T follicular helper cell (primary cell): ENCODE data around the gene JAKMIP1.
A peak's percentile ranks its signal among the peaks of the same experiment; 100 is the strongest.

Experiments
- DNase-seq: peaks from one replicate; pipeline ENCODE4 v3.0.0-alpha.2; 2020; ENCODE audit warnings: low read depth
- total RNA-seq, 2 experiments: gene quantifications; one replicate each; lab custom pipeline; 2026; lab: John Stamatoyannopoulos, UW

The JAKMIP1 gene
- 0.96 to 1.0 reads per million in 2 experiments for total RNA-seq

DNA sequence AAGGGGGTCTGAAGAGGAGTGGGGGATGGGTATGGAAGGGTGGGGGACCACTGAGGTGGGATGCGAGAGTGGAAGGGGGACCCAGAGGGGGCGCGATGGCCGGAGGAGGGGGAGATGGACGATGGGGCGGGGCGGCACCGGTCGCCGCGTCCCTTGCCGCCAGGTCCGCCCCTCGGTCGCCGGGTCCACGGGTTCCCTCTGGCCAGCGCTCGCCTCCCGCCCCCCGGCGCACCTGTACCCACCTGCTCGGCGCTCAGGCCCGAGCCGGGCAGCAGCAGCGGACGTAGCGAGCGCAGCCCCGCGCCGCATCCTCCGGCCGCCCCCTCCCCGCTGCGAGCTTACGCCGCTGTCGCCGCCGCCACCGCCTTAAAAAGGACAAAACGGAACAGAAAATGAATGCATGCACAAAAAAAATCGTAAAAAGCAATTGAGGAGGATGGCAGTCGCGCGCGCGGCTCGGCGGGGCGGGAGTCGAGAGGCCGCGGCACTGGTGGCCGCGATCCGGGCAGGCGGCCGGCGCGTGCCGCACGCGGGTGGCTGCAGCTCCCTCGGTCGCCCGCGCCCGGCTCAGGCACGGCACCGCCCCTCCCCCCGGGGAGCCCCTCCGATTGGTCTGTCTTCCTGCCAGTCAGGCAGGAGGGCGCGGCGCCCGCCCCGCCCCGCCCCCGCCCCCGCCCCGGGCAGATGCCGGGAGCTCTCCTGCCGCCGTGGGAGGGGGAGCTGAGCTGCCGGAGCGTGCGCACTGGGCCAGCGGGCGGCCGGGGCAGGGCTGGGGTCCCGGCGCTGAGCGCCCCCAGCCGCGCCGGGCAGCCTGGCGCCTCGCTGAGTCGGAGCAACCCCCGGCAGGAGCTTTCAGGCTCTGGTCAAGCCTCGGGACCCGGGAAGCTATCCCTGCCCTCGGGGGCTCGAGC is at the start of gene JAKMIP1:
JAKMIP1 (minus strand) TSS at position 539 of the 911 bp plus-strand sequence. CDS start 87,699 bp downstream, outside the sequence.
- DNase-seq, result peak; percentile 77

DNA sequence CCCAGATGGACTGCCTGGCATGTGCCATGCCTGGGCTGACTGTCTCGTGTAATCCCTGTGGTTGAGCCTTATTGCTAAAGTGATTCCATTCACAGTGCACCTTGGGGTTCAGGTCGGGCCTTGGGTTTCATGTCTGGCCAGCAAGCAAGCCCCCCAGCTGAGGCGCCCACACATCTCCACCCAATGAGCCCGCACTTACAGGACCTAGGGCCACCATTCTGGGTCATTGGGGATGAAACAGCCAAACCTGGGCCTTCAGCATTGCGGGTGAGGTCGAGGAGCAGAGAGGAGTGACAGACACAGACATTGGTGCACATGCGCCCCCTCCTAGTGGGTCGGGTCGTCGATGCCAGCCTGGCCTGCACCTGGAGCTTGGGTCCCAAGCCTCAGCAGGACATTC is 48.0 kb upstream of the JAKMIP1 start:
- no peak for DNase-seq

DNA sequence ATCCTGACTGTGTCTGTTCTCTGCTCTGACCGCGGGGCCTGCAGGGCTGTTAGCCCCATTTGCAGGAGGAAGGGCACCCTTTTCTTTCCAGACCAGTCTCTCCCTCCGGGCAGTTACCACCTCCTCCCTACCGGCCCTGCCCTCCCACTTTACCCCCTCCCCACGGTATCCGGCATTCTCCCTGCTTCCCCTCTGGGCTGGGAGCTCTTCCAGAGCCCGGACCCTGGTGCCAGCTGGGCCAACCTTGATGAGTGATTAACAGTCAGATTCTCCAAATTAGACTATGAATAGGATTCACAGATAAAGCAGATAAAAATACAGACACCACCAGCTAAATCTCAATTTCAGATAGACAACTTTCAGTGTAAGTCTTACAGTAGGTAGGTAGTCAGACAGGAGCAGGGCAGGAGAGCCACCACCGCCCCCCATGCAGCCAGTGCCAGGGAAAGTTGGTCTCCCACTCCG is 45.9 kb upstream of the JAKMIP1 start:
- DNase-seq, result no peak

DNA sequence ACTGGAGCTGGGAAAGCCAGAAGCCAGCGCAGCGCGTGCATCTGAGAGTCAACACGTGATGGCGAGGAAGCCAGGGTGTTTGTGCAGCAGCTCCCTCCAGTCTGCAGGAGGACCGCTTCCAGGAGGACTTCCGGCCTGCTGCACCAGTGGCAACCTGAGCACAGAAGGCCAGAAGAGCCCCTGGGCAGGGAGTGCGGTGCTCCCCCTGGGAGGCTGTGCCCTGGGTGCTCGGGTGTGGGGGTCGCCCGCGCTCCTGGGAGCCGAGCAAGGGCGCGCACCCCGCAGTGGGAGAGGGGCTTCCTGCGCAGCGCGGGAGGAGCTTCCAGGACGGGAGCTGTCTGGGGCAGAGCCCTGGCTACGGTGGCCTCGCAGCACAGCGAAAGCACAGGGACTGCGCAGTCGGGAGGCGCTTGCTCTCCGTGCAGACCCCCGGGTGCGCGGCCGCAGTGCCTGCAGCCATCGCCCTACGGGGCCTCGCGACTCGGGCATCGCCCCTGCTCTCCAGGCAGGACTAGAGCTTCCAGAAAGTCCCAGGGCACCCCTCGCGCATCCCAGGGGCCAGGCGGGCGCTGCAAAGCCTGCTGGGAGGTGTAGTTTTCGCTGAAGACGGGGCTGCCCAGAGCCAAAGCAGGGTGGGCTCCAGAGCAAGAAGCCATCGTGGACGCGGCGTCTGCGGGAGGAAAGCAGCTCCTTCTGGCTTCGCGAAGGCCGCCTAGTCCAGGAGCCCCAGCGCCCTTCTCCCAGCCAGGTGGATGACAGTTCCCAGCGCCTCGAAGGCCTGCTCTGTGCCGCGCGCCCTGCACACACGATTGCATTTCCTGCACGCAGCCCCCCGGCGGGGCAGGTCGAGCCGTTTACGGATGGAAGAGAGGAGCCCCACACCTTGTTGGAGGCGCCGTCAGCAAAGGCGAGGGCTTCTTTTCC is 45.2 kb upstream of the JAKMIP1 start:
- DNase-seq, result no peak

DNA sequence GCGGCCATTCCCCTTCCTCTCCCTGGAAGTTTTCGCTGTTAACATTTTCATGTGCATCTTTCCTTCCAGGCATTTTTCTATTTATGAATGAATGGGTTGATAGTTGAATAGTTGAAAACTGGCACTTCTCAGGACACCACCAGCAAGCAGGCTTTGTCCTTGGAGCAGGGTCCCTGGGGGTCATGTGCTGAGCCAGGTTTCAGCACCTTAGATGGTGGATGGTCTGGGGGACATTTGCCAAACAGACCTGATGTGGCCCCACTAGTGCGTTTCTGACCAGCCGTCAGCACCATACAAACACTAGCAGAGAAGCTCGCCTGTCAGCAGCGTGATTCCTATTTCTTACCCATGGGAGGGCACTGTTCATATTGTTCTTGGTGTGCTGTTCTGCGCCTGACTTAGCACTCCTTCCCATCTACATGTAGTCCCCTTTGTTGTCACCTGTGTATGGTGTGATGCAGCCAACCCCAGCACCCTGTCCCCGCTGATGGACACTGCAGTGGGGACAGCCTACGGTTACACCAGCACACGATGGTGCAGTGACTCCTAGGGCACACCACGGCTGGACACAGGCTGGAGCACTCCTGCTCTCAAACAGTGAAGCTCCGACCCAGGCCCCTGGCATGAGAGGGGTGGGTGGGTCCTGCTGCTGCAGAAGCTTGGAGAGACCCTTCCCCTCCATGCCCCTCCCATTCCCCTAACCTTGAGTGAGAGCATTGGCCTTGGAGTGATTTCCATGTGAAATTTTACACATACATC is 42.1 kb upstream of the JAKMIP1 start:
- DNase-seq, result no peak

DNA sequence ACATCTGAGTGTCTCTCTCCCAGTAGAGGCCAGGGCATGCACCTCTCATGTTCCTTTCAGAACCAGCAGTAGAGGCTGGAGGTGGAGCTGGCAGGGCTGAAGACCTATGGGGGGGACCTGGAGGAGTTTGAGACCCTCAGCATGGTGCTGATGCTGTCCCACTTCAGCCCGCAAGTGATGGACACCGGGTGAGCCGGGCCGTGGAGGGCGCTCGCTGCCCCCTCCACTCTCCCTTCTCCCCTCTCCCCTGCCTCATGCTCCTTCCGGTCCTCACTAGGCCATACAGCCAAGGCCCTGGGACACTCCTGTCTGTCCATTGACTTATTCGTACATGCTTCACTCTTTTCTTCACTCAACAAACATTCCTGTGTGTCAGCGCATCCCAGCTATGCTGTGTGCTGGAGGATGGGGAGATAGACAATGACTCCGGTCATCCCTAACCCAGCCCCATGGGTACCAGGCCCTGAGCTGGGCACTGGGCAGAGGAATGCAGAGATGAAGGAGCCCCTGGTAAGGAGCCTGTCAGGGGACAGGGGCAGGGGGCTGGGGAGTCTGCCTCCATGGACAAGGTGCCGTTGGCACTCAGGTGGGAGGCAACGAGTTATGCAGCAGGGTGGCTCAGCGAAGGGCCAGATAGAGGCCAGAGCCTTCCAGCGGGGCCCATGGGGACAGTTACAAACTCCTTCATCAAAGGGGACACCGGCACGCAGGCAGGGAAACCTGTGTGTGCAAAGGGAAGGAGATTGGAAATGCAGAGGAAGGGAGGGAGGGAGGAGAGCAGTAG is 40.9 kb upstream of the JAKMIP1 start:
- no peak for DNase-seq

DNA sequence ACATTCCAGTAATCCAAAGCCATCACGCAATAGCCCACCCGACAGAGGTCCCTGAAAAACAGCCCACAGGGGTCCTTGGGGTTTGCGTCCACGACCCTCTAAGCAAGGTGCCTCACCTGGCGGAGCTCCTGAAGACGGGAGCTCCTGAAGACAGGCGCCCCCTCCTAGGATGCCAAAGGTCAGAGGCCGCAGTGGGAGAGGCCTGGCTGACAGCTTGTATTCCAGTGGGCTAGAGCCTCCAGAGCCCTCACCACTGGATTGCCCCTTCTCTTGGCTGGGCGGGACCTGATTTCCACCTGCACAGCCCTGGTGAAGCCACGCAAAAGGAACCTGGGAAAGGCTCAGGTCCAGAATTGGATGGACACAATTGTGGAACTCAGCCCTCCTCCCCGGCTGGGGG is 39.6 kb upstream of the JAKMIP1 start:
- DNase-seq, result no peak

DNA sequence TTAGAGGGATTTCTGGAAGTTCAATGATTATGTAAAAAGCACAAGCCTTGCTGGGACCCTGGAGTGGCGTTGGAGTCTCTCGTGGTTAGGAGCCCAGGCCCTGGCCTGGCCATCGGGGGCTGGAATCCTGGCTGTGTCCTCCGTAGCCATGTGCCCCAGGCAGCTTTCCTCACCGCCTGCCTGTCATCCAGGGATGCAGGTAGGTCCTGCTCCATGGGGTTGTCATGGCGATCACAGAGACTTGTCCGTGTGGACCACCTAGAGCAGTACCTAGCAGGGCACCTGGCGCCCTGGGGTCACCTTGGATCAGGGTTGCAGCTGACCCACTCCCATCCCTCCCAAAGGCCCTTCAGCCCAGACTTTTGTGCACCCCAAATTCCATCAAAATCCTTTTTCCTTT is 39.1 kb upstream of the JAKMIP1 start:
- no peak for DNase-seq

DNA sequence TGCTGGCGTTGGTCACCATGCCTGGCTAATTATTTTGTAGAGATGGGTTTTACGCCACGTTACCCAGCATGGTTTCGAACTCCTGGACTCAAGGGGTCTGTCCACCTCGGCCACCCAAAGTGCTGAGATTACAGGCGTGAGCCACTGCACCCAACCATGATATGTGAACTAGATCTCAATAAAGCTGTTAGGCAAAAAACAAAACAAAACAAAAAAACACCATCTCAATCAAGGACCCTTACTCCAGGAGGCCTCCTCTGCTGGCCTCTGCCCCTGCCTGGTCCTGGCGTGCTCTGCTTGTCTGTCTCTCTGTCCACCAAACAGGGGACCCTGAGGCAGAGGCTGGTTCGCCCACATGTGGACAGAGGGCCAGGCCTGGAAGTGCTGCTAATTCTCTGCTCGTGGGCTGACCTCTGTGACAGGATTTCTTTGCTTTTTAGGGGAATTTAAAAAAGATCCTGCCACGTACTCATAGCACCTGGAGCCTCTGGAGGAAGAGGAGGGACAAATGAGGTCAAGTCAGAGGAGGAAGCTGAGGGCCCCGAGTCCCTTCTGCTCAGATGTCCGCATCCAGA is 36.6 kb upstream of the JAKMIP1 start:
- no peak for DNase-seq

DNA sequence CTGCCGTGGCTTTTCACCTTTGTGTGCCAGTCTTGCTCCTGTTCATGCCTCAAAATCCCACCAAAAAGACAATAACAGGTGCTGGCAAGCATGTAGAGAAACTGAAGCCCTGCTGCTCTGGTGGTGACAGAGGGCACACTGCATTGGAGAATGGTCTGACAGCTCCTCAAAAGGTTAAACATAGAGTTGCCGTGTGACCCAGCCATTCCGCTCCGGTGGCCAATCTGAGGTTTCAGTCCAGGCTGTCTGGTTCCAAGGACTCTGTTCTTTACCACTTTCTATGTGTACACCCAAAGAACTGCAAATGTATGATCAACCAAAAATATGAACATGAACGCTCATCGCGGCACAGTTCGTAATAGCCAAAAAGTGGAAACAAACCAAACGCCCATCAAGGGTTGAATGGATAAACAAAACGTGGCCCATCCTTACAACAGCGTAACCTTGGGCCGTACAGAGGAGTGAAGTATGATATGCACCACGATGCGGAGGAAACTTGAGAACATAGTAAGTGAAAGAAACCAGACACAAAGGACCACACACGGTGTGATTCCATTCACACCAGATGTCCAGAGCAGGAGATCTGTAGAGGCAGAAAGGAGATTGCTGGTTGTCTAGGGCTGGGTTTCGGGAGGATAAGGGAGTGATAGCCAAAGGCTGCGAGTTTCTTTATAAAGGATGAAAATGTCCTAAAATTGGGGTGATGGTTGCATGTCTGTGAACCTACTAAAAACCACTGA is 35.7 kb upstream of the JAKMIP1 start:
- no peak for DNase-seq

DNA sequence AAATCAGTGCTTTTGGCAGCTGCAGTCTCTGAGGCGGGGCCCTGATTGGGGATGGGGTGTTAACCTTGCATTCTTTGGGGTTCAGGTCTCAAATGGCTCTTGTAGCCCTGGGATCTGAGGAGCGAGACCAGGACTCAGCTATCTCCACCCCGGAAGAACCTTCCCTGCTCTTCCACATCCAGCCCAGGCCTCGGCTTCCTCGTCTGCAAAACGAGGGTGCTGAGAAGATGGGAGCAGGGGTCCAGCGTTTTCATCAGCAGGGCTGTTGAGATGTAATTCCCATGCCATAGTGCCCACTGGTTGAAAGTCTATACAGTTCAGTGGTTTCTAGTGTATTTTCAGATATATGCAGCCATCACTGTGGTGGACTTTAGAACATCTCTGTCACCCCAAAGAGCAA is 34.7 kb upstream of the JAKMIP1 start:
- DNase-seq, result no peak

DNA sequence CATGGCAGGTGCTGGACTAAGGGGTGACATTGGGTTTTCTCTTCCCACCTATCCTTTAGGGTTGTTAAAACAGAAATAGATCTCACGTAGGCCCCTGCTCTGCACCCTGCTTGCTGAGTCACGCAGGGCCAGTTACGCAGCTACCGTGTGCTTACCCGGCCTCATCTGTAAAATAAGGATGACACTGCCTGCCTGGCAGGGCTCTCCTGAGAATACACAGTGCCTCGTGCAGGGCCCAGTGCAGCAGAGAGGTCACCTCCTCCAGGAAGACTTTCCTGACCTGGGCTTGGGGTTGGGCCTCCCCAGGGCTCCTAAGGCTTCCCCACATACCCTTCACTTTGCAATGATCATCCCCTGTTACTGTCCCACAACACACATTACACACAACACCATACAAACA is 33.6 kb upstream of the JAKMIP1 start:
- no peak for DNase-seq

DNA sequence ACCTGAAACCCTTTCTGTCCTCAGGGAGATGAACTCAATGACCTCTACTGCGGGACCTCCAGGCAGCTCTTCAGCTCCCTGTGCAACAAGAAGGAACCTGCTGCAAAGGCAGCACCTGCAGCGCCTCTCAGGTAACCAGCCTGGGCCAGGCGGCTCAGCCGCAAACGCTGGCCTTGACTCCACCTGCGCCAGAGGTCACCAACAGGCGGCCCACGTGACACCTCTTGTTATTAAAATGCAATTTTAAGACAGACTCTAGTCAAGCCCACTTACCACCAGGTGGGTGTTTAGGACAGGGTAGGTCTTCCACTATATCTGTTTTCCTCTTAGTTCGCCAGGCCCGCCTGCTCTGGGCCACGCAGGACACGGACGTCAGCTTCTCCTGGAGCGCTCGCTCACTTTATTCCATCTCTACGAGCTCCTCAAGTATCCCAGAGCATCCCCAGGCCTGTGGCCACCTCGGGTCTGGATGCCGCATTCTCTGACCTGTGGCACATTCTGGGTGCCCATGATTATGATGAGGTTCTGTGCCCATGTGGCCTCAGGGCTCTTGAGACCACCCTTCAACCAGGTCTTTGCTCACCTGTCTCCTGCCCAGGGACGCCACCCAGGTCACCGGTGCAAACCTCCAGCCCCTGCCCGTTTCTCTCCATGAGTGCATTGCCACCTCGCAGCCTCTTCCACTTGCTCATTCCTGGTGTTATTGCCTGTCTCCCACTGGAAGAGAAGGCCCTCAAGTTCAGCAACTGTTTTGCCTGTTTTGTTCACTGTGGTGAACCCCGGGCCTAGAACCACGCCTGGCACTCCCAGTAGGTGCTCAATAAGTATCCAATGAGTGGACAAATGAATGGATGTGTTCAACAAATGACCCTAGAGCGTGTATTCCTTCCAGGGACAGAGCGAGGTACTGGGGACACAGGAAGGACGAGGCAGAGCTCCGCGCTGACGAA is 32.8 kb upstream of the JAKMIP1 start:
- no peak for DNase-seq

DNA sequence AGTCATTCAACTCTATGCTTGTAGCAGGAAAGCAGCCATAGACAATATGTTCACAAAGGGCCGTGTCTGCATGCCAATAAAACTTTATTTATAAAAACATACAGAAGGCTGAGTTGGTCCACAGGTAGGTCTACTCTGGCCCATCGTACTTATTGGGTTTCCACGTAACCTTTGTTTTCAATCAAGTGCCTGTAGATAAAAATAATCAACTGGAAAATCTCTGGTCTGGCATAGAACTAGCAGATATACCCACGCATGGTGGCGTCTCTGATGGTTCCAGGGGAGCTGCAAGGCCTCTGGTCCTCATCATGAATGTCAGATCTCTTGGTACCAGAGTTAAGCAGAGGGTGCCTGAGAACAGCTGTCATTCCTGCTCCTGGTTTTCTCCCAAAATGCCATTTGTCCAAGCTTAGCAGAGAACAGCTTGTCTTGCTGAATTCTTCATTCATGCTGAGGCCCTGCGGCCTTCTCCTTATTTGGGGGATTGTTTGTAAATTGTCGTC is 31.4 kb upstream of the JAKMIP1 start:
- no peak for DNase-seq

DNA sequence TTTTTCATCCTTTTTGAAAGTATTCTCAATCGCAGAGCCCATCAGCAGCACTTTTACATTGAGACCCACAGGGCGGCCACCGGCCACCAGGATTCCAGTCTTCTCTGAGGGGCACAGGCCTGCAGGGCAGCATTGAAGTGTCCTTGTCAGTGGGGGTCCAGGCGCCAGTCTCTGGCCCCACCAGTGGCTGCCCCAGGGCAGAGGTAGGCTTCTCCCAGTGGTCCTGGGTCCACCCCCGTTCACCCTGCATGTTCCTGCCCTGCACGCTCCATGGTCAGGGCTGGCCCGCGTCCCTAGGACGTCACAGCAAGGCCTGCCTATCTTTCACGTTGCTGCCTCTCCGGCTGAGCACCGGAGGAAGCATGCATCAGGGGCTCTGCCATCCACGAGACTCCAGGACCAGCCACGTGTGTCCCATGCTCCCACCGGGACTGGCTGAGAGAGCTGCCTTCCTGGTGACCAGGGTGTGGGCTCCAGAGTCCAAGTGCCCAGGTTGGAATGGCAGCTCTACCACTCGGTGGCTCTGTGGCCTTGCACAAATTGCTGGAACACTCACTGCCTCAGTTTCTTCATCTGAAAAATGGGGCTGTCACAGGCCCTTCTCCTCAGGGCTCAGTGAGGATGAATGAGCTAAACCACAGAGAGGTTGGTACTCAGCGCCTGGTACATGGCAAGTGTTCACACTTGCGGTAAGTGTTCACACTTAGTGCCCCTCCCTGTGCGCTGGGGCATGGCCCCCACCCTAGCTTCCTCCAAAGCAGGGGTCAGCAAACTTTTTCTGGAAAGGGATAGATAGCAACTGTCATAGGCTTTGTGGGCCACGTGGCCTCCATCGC is 30.7 kb upstream of the JAKMIP1 start:
- no peak for DNase-seq

DNA sequence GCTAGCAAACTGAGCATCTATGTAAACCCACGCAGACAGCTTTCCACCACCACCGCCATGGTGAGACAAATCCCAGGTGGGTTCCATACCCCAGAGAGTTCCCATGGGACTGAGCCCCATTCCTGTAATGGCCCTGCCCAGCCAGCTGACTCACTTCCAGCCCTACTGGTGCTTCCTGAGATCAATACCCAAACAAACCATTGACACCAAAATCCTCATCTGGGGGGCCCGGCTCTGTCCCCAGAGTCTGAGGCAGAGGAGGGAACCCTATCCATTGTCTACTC is 30.1 kb upstream of the JAKMIP1 start:
- DNase-seq, result no peak

DNA sequence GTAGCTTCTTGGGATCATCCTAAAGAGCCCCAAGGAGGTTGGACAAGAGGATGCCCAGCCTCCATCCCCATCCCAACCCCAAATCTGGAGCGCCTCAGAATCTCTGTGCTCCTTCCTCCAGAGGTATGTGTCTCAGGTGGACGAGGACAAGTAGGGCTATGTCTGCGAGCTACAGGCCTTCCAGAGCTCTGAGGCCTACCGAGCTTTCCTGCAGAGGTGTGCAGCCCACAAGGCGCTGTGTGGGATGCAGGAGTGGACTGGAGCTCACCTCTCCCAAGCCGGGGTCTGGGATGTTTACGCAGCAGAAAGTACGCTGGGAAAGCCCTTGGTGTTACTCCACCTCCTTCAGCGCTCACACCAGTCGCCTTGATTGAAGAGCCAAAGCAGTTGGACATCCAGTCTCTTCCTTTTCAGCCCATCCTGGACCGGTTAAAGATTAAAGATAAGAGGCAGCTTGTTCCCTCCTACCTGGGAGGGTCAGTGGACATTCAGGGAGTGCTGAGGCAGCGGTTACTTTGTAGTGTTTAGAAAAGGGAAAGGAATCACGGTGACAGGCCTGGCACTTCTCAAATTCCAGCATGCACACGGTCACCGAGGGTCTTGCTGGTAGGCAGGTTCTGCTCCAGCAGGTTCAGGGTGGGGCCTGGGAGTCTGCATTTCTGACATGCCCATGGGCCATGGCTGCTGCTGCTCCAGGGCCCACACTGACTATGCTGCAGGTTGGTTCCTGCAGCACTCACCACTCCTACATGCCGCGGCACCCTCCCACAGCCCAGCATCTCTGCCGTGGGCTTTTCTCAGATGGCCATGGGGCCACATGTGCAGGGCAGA is 29.5 kb upstream of the JAKMIP1 start:
- no peak for DNase-seq
